Activated CD4-positive, alpha-beta T cell treated with anti-CD3 and anti-CD28 coated beads, Interleukin-2, amount 10 ng/mL, durations not matched to agents 24 days and 14 days (primary cell): ENCODE measurements around the gene CBLC. TPM values are rescaled to one million over a fixed set of nuclear protein-coding genes. Genes with fewer than 3 reads are reported as not detected.

ENCODE experiments used
- DNase-seq: peaks from one replicate; pipeline ENCODE4 v3.0.0; 2022
- H3K27ac Mint-ChIP-seq: one replicate; pipeline ENCODE4 v1.8.0; 2022; ENCODE audit warnings: mild to moderate bottlenecking, mixed read lengths
- H3K27me3 Mint-ChIP-seq: one replicate; pipeline ENCODE4 v1.8.0; 2022; ENCODE audit warnings: mixed read lengths
- H3K36me3 Mint-ChIP-seq: one replicate; pipeline ENCODE4 v1.8.0; 2022; ENCODE audit warnings: low read depth, mild to moderate bottlenecking, mixed read lengths
- H3K4me1 Mint-ChIP-seq: one replicate; pipeline ENCODE4 v1.8.0; 2021; ENCODE audit warnings: mixed read lengths
- H3K4me3 Mint-ChIP-seq: one replicate; pipeline ENCODE4 v1.8.0; 2022; ENCODE audit warnings: mild to moderate bottlenecking, moderate library complexity, mixed read lengths
- H3K9me3 Mint-ChIP-seq: one replicate; pipeline ENCODE4 v1.8.0; 2021; ENCODE audit warnings: mixed read lengths
- intact Hi-C: fragments of 100-400 bp; cut with micrococcal nuclease; formaldehyde crosslinking; loops from one replicate; pipeline ENCODE4 v1.15.1; 2023
- total RNA-seq: library from RNA; stranded (reverse); gene quantifications from 2 replicates; pipeline ENCODE4 v1.2.3, GENCODE V29; 2022

CBLC gene
- total RNA-seq: not detected in 2 replicates

GRCh38 chr19:44777715-44778347, at the start of gene CBLC:
TSS of gene CBLC (plus strand) at chr19:44777890. CDS start at chr19:44777932, 42 bp downstream.
- Mint-ChIP-seq H3K27me3 (peaks cover 9% of the 10 kb centered on the region), H3K9me3 (no peaks in the 10 kb centered on the region), H3K36me3 (no peaks in the 10 kb centered on the region), H3K4me1 (no peaks in the 10 kb centered on the region), H3K27ac (no peak within 1 kb of the TSS), H3K4me3 (no peak within 1 kb of the TSS)
- no peak for DNase-seq
- intact Hi-C loops: no loop called here

- Mint-ChIP-seq H3K36me3 (no peaks in the 10 kb centered on the region), H3K27ac (no peak overlapping the region), H3K27me3 (peaks cover 2% of the 10 kb centered on the region), H3K4me3 (peak overlapping the region; percentile 9), H3K4me1 (peaks cover 31% of the 10 kb centered on the region), H3K9me3 (no peaks in the 10 kb centered on the region)
- no peak for DNase-seq
- intact Hi-C loops: no loop called here
Measured at GRCh38 chr19:44728178-44728577, 49.5 kb upstream of the CBLC start.

DNA sequence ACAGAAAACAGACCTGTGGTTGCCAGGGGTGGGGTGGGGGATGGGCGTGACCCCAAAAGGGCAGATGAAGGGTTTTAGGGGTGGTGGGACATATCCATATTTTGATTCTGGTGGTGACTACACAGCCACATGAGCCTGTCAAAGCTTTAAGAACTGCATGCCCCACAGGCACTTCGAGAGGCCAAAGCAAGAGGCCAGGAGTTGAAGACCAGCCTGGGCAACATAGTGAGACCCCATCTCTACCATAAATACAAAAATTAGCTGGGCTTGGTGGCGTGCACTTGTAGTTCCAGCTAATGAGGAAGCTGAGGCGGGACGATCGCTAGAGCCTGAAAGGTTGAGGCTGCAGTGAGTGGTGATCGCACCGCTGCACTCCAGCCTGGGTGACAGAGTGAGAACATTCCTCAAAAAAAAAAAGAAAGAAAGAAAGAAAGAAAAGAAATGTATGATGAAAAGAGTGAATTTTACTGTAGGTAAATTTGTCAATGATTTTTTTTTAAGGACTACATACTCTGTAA, 48.1 kb upstream of the CBLC start:
- H3K4me1 Mint-ChIP-seq: peaks cover 18% of the 10 kb centered on the region

GRCh38 chr19:44731081-44731480, 46.6 kb upstream of the CBLC start:
- Mint-ChIP-seq H3K4me3 (no peak overlapping the region), H3K36me3 (no peaks in the 10 kb centered on the region), H3K27me3 (peaks cover 7% of the 10 kb centered on the region), H3K27ac (no peak overlapping the region), H3K4me1 (peaks cover 15% of the 10 kb centered on the region), H3K9me3 (no peaks in the 10 kb centered on the region)
- intact Hi-C loops: no loop called here
- DNase-seq: no peak

More for the DNA sequence above, 48.1 kb upstream of the CBLC start:
- no peak for DNase-seq
- Mint-ChIP-seq H3K4me3 (no peak overlapping the region), H3K36me3 (no peaks in the 10 kb centered on the region), H3K27ac (peak overlapping the region; percentile 23), H3K27me3 (peaks cover 3% of the 10 kb centered on the region), H3K9me3 (no peaks in the 10 kb centered on the region)
- intact Hi-C loops: no loop called here

DNA sequence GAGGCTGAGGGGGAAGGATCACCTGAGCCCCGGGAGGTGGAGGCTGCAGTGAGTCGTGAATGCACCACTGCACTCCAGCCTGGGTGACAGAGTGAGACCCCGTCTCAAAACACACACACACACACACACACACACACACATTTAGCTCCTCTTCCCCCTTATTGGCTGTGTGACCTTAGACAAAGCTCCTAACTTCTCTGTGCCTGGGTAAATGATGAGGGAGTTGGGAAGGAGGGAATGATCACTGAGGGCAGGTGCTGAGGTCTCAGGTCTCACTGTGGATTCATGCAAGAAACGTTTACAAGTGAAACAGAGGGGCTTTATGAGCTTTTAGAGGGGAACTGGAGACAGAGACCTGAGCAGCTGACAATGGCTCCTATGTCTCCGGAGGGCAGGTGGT, 46.1 kb upstream of the CBLC start:
- no peak overlapping the region for H3K27ac Mint-ChIP-seq
- H3K27me3 Mint-ChIP-seq: peaks cover 7% of the 10 kb centered on the region
- DNase-seq: no peak
- H3K4me1 Mint-ChIP-seq: peaks cover 13% of the 10 kb centered on the region
- H3K9me3 Mint-ChIP-seq: no peaks in the 10 kb centered on the region
- no peaks in the 10 kb centered on the region for H3K36me3 Mint-ChIP-seq
- H3K4me3 Mint-ChIP-seq: no peak overlapping the region
- intact Hi-C loops: no loop called here

DNA sequence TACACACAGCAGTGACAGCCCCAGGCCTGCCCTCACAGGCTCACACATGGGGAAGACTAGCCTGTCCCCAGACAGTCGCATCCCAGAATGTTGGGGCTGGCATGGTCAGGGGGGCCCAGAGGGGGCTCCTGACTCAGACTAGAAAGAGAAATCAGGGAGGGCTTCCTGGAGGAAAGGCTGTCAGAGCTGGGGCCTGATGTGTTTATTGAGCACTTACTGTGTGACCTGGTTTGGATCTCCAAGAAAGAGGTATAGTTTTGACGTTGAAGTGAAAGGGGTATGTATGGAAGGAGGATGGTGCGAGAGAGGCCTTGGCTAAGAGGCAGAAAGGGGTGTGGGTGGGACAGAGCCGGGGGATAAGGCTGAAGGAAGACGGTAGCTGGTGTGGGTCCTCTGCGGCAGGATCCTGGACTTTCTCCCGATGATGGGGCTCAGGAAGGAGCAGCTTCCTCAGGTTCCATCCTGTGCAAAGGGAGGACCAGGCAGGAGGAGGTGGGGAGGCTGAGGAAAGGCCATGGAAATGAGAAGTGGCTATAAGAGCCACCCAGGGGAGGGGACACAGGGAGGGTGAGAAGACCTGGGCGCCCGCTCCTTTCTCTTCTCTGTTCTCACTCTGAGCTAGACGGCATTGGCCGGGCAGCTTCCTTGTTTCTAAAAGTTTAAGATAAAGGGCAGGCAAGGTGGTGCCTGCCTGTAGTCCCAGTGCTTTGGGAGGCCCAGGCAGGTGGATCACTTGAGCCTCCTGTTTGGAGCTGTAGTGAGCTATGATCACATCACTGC, 45.3 kb upstream of the CBLC start:
- intact Hi-C loops: no loop called here
- Mint-ChIP-seq H3K27ac (no peak overlapping the region), H3K27me3 (peaks cover 9% of the 10 kb centered on the region), H3K4me3 (no peak overlapping the region), H3K36me3 (no peaks in the 10 kb centered on the region), H3K4me1 (peaks cover 18% of the 10 kb centered on the region), H3K9me3 (no peaks in the 10 kb centered on the region)
- DNase-seq: no peak

GRCh38 chr19:44734357-44734756, 43.3 kb upstream of the CBLC start:
- H3K36me3 Mint-ChIP-seq: no peaks in the 10 kb centered on the region
- peaks cover 19% of the 10 kb centered on the region for H3K4me1 Mint-ChIP-seq
- no peak for DNase-seq
- intact Hi-C loops: no loop called here
- H3K27ac Mint-ChIP-seq: no peak overlapping the region
- peaks cover 11% of the 10 kb centered on the region for H3K27me3 Mint-ChIP-seq
- no peaks in the 10 kb centered on the region for H3K9me3 Mint-ChIP-seq
- H3K4me3 Mint-ChIP-seq: no peak overlapping the region

DNA sequence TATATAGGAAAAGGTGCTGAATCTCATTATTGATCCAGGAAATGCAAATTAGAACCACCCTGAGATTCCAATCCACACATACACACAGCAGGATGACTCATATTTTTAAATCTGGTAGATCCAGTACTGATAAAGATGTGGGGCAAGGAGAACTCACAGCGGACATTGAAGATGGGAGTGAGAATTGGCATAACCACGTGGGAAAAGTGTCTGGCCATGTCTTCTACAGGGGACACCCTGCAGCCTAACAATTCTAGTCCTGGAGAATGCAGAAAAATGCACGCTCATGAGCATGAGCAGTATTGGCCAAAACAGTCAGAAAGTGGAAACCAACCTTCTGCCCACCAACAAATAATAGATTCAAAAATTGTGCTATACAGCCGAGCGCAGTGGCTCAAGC, 42.7 kb upstream of the CBLC start:
- no peak for DNase-seq
- intact Hi-C loops: no loop called here
- H3K4me3 Mint-ChIP-seq: no peak overlapping the region
- no peaks in the 10 kb centered on the region for H3K36me3 Mint-ChIP-seq
- H3K9me3 Mint-ChIP-seq: no peaks in the 10 kb centered on the region
- H3K27ac Mint-ChIP-seq: no peak overlapping the region
- peaks cover 19% of the 10 kb centered on the region for H3K4me1 Mint-ChIP-seq
- peaks cover 9% of the 10 kb centered on the region for H3K27me3 Mint-ChIP-seq

GRCh38 chr19:44737238-44738071, 40.2 kb upstream of the CBLC start:
- Mint-ChIP-seq H3K4me1 (peaks cover 19% of the 10 kb centered on the region), H3K27me3 (peaks cover 9% of the 10 kb centered on the region), H3K36me3 (no peaks in the 10 kb centered on the region), H3K4me3 (no peak overlapping the region), H3K27ac (peak overlapping the region; percentile 25), H3K9me3 (no peaks in the 10 kb centered on the region)
- peak; percentile 52 for DNase-seq
- intact Hi-C loops: no loop called here

GRCh38 chr19:44738136-44738535, 39.6 kb upstream of the CBLC start:
- Mint-ChIP-seq H3K27me3 (peaks cover 9% of the 10 kb centered on the region), H3K4me3 (no peak overlapping the region), H3K27ac (no peak overlapping the region), H3K4me1 (peaks cover 22% of the 10 kb centered on the region), H3K36me3 (no peaks in the 10 kb centered on the region), H3K9me3 (no peaks in the 10 kb centered on the region)
- intact Hi-C loops: no loop called here
- no peak for DNase-seq

DNA sequence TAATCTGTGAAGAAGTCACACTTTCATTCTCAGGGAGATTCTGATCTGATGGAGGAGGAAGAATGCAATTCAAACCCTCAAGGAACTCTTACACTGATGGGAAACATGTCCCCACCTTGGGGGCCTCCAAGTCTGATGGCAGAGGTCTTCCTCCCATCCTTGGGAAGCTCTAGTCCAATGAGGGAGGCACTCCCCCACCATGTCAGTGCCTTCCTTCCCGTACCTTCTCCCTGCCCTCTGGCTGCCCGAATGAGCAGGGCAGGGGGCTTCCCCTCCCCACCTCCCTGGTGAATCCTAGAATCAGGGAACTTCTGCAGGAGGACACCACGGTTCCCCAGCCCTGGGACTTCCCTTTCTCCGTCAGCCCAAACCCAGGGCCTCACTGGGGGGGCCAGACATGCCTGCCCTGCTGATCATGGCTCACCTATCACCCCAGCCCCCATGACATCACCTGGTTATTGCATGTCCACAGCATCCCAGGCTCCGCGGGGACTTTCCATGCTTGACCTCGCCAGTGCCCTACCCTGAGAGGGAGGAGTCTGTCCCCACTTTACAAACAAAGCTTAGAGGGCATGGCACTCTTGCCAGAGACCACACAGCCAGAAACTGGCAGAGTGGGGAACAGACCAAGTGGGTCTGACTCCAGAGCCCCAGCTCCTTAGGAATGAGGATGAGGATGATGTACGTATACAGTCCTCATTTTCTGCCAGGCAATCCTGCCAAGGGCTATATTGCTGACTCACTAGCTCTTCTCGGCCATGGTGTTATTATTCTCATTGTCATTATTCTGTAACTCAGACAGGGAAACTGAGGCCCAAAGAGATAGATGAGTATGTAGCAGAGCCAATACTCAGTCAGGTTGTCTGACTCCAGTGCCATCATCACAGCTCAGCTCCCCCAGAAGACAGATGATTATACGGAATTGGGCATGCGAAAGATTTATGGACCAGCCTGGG, 38.8 kb upstream of the CBLC start:
- no peaks in the 10 kb centered on the region for H3K36me3 Mint-ChIP-seq
- H3K27ac Mint-ChIP-seq: no peak overlapping the region
- H3K27me3 Mint-ChIP-seq: peaks cover 9% of the 10 kb centered on the region
- intact Hi-C loops: no loop called here
- no peak overlapping the region for H3K4me3 Mint-ChIP-seq
- H3K9me3 Mint-ChIP-seq: no peaks in the 10 kb centered on the region
- H3K4me1 Mint-ChIP-seq: peaks cover 22% of the 10 kb centered on the region
- no peak for DNase-seq

- DNase-seq: no peak
- intact Hi-C loops: no loop called here
- no peak overlapping the region for H3K4me3 Mint-ChIP-seq
- H3K9me3 Mint-ChIP-seq: no peaks in the 10 kb centered on the region
- no peaks in the 10 kb centered on the region for H3K36me3 Mint-ChIP-seq
- no peak overlapping the region for H3K27ac Mint-ChIP-seq
- H3K4me1 Mint-ChIP-seq: peaks cover 16% of the 10 kb centered on the region
- peaks cover 4% of the 10 kb centered on the region for H3K27me3 Mint-ChIP-seq
Measured at GRCh38 chr19:44740351-44740824, 37.3 kb upstream of the CBLC start.

GRCh38 chr19:44741258-44741731, 36.4 kb upstream of the CBLC start:
- Mint-ChIP-seq H3K4me3 (no peak overlapping the region), H3K9me3 (no peaks in the 10 kb centered on the region), H3K27me3 (peaks cover 6% of the 10 kb centered on the region), H3K27ac (no peak overlapping the region), H3K4me1 (peaks cover 25% of the 10 kb centered on the region), H3K36me3 (no peaks in the 10 kb centered on the region)
- DNase-seq: no peak
- intact Hi-C loops: no loop called here
